HEK293 (cell line): ENCODE data around the gene YARS2.

Source experiments
- CTCF ChIP-seq: fragments of 450-650 bp; formaldehyde crosslinking; IDR thresholded peaks from 2 replicates; pipeline ENCODE4 v1.5.1; 2016; ENCODE audit warnings: missing biosample characterization, missing genetic modification characterization
- PATZ1 ChIP-seq: fragments of 450-650 bp; formaldehyde crosslinking; IDR thresholded peaks from 2 replicates; pipeline ENCODE4 v1.5.1; 2016; ENCODE audit warnings: missing biosample characterization, missing genetic modification characterization
- ZBTB6 ChIP-seq: fragments of 450-650 bp; formaldehyde crosslinking; IDR thresholded peaks from 2 replicates; pipeline ENCODE4 v1.5.1; 2017; ENCODE audit warnings: missing biosample characterization, missing genetic modification characterization
- ZNF169 ChIP-seq: fragments of 450-650 bp; formaldehyde crosslinking; IDR thresholded peaks from 2 replicates; pipeline ENCODE4 v1.5.1; 2016; ENCODE audit warnings: missing biosample characterization, missing genetic modification characterization
- ZNF174 ChIP-seq: fragments of 450-650 bp; formaldehyde crosslinking; IDR thresholded peaks from 2 replicates; pipeline ENCODE4 v1.5.0; 2017; ENCODE audit warnings: missing biosample characterization, mild to moderate bottlenecking, missing genetic modification characterization
- ZNF175 ChIP-seq: fragments of 450-650 bp; formaldehyde crosslinking; IDR thresholded peaks from 2 replicates; pipeline ENCODE4 v1.5.1; 2016; ENCODE audit warnings: missing biosample characterization, missing genetic modification characterization
- ZNF24 ChIP-seq: fragments of 450-650 bp; formaldehyde crosslinking; IDR thresholded peaks from 2 replicates; pipeline ENCODE4 v1.5.1; 2016; ENCODE audit warnings: missing biosample characterization, missing genetic modification characterization
- ZNF391 ChIP-seq: fragments of 450-650 bp; formaldehyde crosslinking; IDR thresholded peaks from 2 replicates; pipeline ENCODE4 v1.5.1; 2016; ENCODE audit warnings: low read depth, missing biosample characterization, missing genetic modification characterization, borderline replicate concordance
- ZNF704 ChIP-seq: fragments of 450-650 bp; formaldehyde crosslinking; IDR thresholded peaks from 2 replicates; pipeline ENCODE4 v1.5.1; 2016; ENCODE audit warnings: missing biosample characterization, missing genetic modification characterization

- TF ChIP-seq CTCF (tag by site-specific recombination) = no peak
- TF ChIP-seq ZNF175 (tag by site-specific recombination) = no peak
- no peak for TF ChIP-seq ZNF391
- no peak for TF ChIP-seq ZNF174
- TF ChIP-seq ZNF24 (tag by site-specific recombination) = no peak
- no peak for TF ChIP-seq ZBTB6 (tag by site-specific recombination)
- no peak for TF ChIP-seq ZNF704 (tag by site-specific recombination)
- TF ChIP-seq PATZ1 (tag by site-specific recombination) = no peak
- TF ChIP-seq ZNF169 (tag by site-specific recombination) = no peak
Measured at GRCh38 chr12:32757157-32757556, 1.5 kb upstream of the YARS2 start.
